Measurements from ENCODE around the gene PDZD7. TPM values are rescaled to one million over a fixed set of nuclear protein-coding genes. Genes with fewer than 3 reads are reported as not detected.

The PDZD7 gene
- total RNA-seq, 2 donors from 2014 or later = 0.19 to 0.42 TPM

DNA sequence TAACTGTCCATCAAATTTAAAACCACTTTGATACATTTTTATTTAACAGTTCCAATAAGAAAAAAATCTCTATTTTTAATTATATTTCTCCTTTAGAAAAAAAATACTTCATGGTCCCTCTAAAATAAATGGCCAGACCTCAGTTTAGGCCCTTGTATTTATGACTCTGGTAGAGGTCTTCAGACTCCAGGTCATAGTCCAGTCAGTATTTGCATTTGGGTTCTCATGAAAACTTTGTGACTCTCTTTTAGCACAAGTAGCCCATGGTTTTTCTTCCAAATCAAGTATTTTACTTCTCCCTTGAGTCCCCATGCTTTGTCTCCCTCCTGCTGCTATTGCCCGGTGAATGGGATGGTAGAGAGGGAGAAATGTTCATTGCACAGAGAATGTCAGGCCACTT, 67.1 kb downstream of the PDZD7 start:
- intact Hi-C loops (cut with DNase I) = loop anchor here (10.0 kb wide), 1 partner anchor 49 kb away; the partner anchor contains the start of gene SLF2
- no peaks in the 10 kb centered on the region for H3K36me3 ChIP-seq
- TF ChIP-seq, protein P1, sequence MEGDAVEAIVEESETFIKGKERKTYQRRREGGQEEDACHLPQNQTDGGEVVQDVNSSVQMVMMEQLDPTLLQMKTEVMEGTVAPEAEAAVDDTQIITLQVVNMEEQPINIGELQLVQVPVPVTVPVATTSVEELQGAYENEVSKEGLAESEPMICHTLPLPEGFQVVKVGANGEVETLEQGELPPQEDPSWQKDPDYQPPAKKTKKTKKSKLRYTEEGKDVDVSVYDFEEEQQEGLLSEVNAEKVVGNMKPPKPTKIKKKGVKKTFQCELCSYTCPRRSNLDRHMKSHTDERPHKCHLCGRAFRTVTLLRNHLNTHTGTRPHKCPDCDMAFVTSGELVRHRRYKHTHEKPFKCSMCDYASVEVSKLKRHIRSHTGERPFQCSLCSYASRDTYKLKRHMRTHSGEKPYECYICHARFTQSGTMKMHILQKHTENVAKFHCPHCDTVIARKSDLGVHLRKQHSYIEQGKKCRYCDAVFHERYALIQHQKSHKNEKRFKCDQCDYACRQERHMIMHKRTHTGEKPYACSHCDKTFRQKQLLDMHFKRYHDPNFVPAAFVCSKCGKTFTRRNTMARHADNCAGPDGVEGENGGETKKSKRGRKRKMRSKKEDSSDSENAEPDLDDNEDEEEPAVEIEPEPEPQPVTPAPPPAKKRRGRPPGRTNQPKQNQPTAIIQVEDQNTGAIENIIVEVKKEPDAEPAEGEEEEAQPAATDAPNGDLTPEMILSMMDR (IDR thresholded peaks at IDR 0.05) = no peak

GRCh38 chr10:100962351-100963080, 68.4 kb downstream of the PDZD7 start:
- intact Hi-C loops (cut with DNase I) = loop anchor here (10.0 kb wide), 1 partner anchor 48 kb away; the partner anchor contains the start of gene SLF2
- Histone ChIP-seq H3K27me3 (no peaks in the 10 kb centered on the region), H3K36me3 (no peaks in the 10 kb centered on the region), H3K9ac (ENCODE audit: low read depth in 2 of 2, low read length in 2 of 2) (no peak overlapping the region), H3K4me1 (no peaks in the 10 kb centered on the region), H3K9me3 (no peaks in the 10 kb centered on the region), H3K27ac (no peak overlapping the region), H3K4me3 (no peak overlapping the region)
- TF ChIP-seq, protein P1 (IDR thresholded peaks at IDR 0.05) = no peak
- no peak for DNase-seq

More for the DNA sequence above, 67.1 kb downstream of the PDZD7 start:
- H3K9ac ChIP-seq (ENCODE audit: low read depth in 2 of 2, low read length in 2 of 2) = no peak overlapping the region
- no peak overlapping the region for H3K27ac ChIP-seq
- H3K9me3 ChIP-seq = no peaks in the 10 kb centered on the region
- no peak overlapping the region for H3K4me3 ChIP-seq
- no peaks in the 10 kb centered on the region for H3K27me3 ChIP-seq
- no peak for DNase-seq
- H3K4me1 ChIP-seq = no peaks in the 10 kb centered on the region

GRCh38 chr10:100960251-100960650, 70.7 kb downstream of the PDZD7 start:
- Histone ChIP-seq H3K27ac (no peak overlapping the region), H3K4me3 (no peak overlapping the region), H3K27me3 (no peaks in the 10 kb centered on the region), H3K36me3 (no peaks in the 10 kb centered on the region), H3K4me1 (no peaks in the 10 kb centered on the region), H3K9me3 (no peaks in the 10 kb centered on the region), H3K9ac (ENCODE audit: low read depth in 2 of 2, low read length in 2 of 2) (no peak overlapping the region)
- no peak for DNase-seq
- intact Hi-C loops (cut with DNase I) = loop anchor here (10.0 kb wide), 1 partner anchor 45 kb away; the partner anchor contains the start of gene SLF2
- TF ChIP-seq, protein P1 (IDR thresholded peaks at IDR 0.05) = no peak

Small RNAs within 50 kb of the gene (microRNA-seq; reads per million reads assigned to microRNA genes)
- not detected for gene MIR608

Other genes starting within 250 kb of the PDZD7 start
- 10 to 100 TPM; 15.1 to 21.9 TPM for gene SLF2, start 118.2 kb downstream of the PDZD7 start, total RNA-seq
- 100 to 1,000 TPM; 113 to 133 TPM for gene SEMA4G, start 61.6 kb downstream of the PDZD7 start, total RNA-seq
- 100 to 1,000 TPM in 1 of 2 donors, 10 to 100 TPM in 1; 71.5 to 105 TPM for gene MRPL43, start 43.6 kb downstream of the PDZD7 start, total RNA-seq
- gene TWNK, start 43.6 kb downstream of the PDZD7 start, total RNA-seq = 10 to 100 TPM in 1 of 2 donors, 1 to 10 TPM in 1; 4.6 to 11.4 TPM
- 10 to 100 TPM; 30.8 to 36.5 TPM for gene LZTS2, start 31.3 kb downstream of the PDZD7 start, total RNA-seq
- 10 to 100 TPM in 1 of 2 donors, 1 to 10 TPM in 1; 8.8 to 18.1 TPM for gene SFXN3, start 105 bp upstream of the PDZD7 start, total RNA-seq
- 10 to 100 TPM; 11.5 to 32.4 TPM for gene KAZALD1, start 30.9 kb upstream of the PDZD7 start, total RNA-seq
- under 1 TPM; 0.21 to 0.52 TPM for gene TLX1, start 100.2 kb upstream of the PDZD7 start, total RNA-seq
- not detected for gene LBX1, start 198.3 kb upstream of the PDZD7 start, total RNA-seq